Neural cell (in vitro differentiated cells): ENCODE results near the gene TPM1.

Experiments used
- EZH2 ChIP-seq: fragments of 200-600, 300-800 bp; shearing (Covaris generic), sonication (generic); IDR thresholded peaks from 2 replicates; pipeline ENCODE4 v1.6.1; 2014; ENCODE audit warnings: antibody characterized with exemption, low read length, borderline replicate concordance, mild to moderate bottlenecking; ENCODE audit not compliant: insufficient read depth, poor library complexity, severe bottlenecking
- POLR2AphosphoS5 ChIP-seq: IDR thresholded peaks from 2 replicates; pipeline ENCODE4 v1.6.1; 2012
- RAD21 ChIP-seq: fragments of 450-650 bp; conservative IDR thresholded peaks from 2 replicates; pipeline ENCODE4 v1.6.1; 2014; ENCODE audit warnings: antibody characterized with exemption, mild to moderate bottlenecking, moderate library complexity
- TF ChIP-seq, protein P1 (sequence below): fragments of 450-650 bp; IDR thresholded peaks from 2 replicates; pipeline ENCODE4 v1.5.1; 2014; ENCODE audit warnings: antibody characterized with exemption, mild to moderate bottlenecking, moderate library complexity; ENCODE audit not compliant: poor library complexity, severe bottlenecking

- TF ChIP-seq POLR2AphosphoS5 (no peak), RAD21 (no peak), EZH2 (no peak)
- TF ChIP-seq, protein P1, sequence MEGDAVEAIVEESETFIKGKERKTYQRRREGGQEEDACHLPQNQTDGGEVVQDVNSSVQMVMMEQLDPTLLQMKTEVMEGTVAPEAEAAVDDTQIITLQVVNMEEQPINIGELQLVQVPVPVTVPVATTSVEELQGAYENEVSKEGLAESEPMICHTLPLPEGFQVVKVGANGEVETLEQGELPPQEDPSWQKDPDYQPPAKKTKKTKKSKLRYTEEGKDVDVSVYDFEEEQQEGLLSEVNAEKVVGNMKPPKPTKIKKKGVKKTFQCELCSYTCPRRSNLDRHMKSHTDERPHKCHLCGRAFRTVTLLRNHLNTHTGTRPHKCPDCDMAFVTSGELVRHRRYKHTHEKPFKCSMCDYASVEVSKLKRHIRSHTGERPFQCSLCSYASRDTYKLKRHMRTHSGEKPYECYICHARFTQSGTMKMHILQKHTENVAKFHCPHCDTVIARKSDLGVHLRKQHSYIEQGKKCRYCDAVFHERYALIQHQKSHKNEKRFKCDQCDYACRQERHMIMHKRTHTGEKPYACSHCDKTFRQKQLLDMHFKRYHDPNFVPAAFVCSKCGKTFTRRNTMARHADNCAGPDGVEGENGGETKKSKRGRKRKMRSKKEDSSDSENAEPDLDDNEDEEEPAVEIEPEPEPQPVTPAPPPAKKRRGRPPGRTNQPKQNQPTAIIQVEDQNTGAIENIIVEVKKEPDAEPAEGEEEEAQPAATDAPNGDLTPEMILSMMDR: no peak
These were observed 3.3 kb downstream of the TPM1 start for GRCh38 chr15:63045879-63046278.
